BLaER1 treated with 17β-estradiol and CSF1 and Interleukin-3, amounts not matched to agents 10 nM and 100 nM (cell line): ENCODE measurements around the gene CPM.

Source experiments
- H3K27ac ChIP-seq, 11 experiments: shearing (Covaris generic); formaldehyde crosslinking; 2 replicates each; pipeline ENCODE4 v1.8.1; 2022
- H3K27me3 ChIP-seq, 11 experiments: shearing (Covaris generic); formaldehyde crosslinking; 2 replicates each; pipeline ENCODE4 v1.8.1; 2022
- H3K36me3 ChIP-seq, 11 experiments: shearing (Covaris generic); formaldehyde crosslinking; 2 replicates each; pipeline ENCODE4 v1.8.1; 2022
- H3K4me1 ChIP-seq, 10 experiments: shearing (Covaris generic); formaldehyde crosslinking; 2 replicates each; pipeline ENCODE4 v1.8.1; 2022
- H3K4me2 ChIP-seq, 11 experiments: shearing (Covaris generic); formaldehyde crosslinking; 2 replicates each; pipeline ENCODE4 v1.8.1; 2022
- H3K4me3 ChIP-seq, 10 experiments: shearing (Covaris generic); formaldehyde crosslinking; 2 replicates each; pipeline ENCODE4 v1.8.1; 2022
- H3K9ac ChIP-seq, 11 experiments: shearing (Covaris generic); formaldehyde crosslinking; 2 replicates each; pipeline ENCODE4 v1.8.1; 2022
- H3K9me3 ChIP-seq, 11 experiments: shearing (Covaris generic); formaldehyde crosslinking; replicated peaks in 1 of 11; 2 replicates each; pipeline ENCODE4 v1.8.1; 2022
- H4K20me1 ChIP-seq, 11 experiments: shearing (Covaris generic); formaldehyde crosslinking; 2 replicates each; pipeline ENCODE4 v1.8.1; 2022
- Cebpa-rat ChIP-seq, 11 experiments: shearing (Covaris generic); IDR thresholded peaks; 2 replicates each; pipeline ENCODE4 v1.8.1; 2022

CPM gene

DNA sequence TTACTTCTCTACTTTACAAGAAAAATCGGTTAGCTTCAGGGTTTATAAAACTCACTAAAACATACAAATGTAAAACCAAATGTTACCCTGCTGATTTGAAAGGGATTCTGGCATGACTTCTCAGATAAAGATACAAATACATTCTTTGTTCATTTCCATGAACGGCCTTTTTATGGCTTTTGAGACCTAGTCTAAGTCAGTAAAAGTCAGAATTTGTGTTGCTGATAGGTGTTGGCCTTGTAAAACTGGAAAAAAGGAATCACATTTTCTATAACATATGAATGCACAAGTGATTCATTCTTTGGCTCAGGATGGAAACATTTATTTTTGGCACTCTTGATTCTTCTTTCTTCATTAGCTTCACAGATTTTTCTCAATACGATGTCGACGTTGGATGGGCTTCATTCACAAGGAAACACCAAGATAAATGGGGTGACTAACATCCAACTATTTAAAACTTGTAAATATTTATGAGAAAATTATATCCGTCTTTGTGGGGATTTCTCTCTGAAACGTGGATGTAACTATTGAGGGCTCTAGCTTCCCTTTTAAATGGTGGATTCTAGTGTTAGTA, 27.0 kb upstream of the CPM start:
- Histone ChIP-seq H3K9me3 (peaks cover 28 to 74% (median 54%) of the 10 kb centered on the region in 11 experiments), H3K27ac (no peak overlapping the region; a peak in 2 of 22 replicates), H3K4me2 (peak overlapping the region in 2 of 11 experiments; percentile 54 to 70; a peak in 5 of 22 replicates), H3K27me3 (no peaks in the 10 kb centered on the region), H3K9ac (no peak overlapping the region), H3K4me3 (no peak overlapping the region), H3K36me3 (peaks cover 0 to 10% (median 0%) of the 10 kb centered on the region in 11 experiments; a peak in 4 of 22 replicates), H4K20me1 (no peaks in the 10 kb centered on the region), H3K4me1 (peaks cover 11 to 58% (median 16%) of the 10 kb centered on the region in 10 experiments)
- TF ChIP-seq Cebpa-rat (IDR thresholded peaks at IDR 0.05): no peak

DNA sequence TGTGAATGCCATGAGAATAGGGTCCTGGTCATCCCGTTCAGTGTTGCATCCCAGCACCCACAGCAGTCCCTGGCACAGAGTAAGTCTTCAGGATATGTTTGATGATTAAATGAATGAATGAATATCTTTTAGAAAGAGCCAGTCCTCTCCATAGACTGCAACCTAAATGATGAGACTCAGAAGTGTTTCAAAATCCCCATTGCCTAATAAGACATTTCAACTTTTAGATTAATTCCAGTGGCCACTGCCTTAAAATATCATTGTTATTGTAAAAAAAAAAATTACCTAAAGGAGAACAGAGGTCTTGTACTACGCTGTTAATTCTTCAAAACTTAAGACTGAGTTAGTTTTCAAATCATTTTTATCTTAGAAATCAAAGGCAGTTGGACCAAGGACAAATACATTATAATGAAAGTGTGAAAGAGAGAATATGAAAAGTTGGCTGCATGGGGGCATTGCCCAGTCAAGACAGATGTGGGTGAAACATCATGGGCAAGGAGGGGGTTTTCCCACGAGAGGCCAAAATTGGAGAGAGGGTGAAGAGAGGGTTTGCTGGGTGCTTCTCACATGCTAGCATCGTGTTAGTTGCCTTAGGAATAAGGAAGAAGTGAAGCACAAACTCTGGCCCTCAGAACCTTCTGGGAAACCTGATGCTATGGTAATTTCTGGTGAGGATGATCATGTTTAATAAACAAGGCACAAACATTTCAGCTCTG, 26.3 kb upstream of the CPM start:
- Histone ChIP-seq H3K9me3 (peaks cover 22 to 75% (median 52%) of the 10 kb centered on the region in 11 experiments), H3K4me1 (peaks cover 11 to 53% (median 16%) of the 10 kb centered on the region in 10 experiments), H3K36me3 (peaks cover 0 to 10% (median 0%) of the 10 kb centered on the region in 11 experiments; a peak in 4 of 22 replicates), H3K27ac (peak overlapping the region in 9 of 11 experiments; percentile 19 to 75 (median 44); a peak in 9 of 22 replicates), H3K4me3 (no peak overlapping the region), H3K4me2 (peak overlapping the region; percentile 54 to 75 (median 64); a peak in 21 of 22 replicates), H3K27me3 (no peaks in the 10 kb centered on the region), H4K20me1 (no peaks in the 10 kb centered on the region), H3K9ac (no peak overlapping the region)
- TF ChIP-seq Cebpa-rat (IDR thresholded peaks at IDR 0.05): no peak

DNA sequence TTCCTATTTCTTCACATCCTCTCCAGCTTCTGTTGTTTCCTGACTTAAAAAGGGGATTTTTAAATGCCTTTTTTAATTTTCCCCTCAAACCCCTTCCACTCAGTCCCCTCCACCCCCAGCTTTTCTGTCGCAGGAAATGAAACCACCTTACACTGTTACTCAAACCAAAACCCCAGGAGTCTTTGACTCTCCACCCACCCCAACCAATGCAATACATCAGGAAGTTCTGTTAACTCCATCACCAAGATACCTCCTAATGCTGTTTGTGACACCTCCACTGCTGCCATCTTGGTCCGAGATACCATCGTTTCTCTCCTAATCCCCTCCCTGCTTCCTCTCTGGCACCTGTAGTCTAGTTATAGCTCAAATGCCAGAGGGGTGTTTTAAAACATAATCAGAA, 25.4 kb upstream of the CPM start:
- peaks cover 11 to 53% (median 16%) of the 10 kb centered on the region in 10 experiments for H3K4me1 ChIP-seq
- H3K27me3 ChIP-seq: no peaks in the 10 kb centered on the region
- peak overlapping the region in 2 of 10 experiments; percentile 18 to 20; a peak in 2 of 20 replicates for H3K4me3 ChIP-seq
- peak overlapping the region in 3 of 11 experiments; percentile 8 to 30 (median 26); a peak in 3 of 22 replicates for H3K9ac ChIP-seq
- peaks cover 19 to 72% (median 51%) of the 10 kb centered on the region in 11 experiments for H3K9me3 ChIP-seq
- H3K36me3 ChIP-seq: peaks cover 0 to 10% (median 0%) of the 10 kb centered on the region in 11 experiments; a peak in 4 of 22 replicates
- no peaks in the 10 kb centered on the region for H4K20me1 ChIP-seq
- peak overlapping the region; percentile 54 to 75 (median 64) for H3K4me2 ChIP-seq
- TF ChIP-seq Cebpa-rat (IDR thresholded peaks at IDR 0.05): no peak; a peak in 1 of 22 replicates
- peak overlapping the region in 10 of 11 experiments; percentile 19 to 75 (median 42); a peak in 16 of 22 replicates for H3K27ac ChIP-seq

DNA sequence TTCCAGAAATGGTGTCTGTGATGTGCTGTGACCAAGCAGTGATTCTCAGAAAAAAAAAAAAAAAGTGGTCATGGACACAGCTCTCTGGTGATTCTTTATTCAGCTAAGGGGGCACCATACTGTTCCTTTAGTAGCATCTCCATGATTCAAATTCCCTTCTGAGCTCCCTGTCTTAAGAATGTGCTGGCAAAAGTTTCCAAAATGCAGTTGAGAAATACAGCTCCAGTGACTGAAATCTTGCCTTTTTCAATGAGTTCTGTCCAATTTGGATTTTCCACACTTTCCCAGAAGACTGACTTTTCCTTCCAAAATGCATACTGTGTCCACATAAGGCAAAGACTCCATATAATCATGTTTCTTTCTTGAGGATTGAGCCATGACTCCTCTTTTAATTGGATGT, 24.3 kb upstream of the CPM start:
- Histone ChIP-seq H3K9me3 (peaks cover 19 to 69% (median 50%) of the 10 kb centered on the region in 11 experiments), H3K4me3 (no peak overlapping the region), H4K20me1 (no peaks in the 10 kb centered on the region), H3K9ac (no peak overlapping the region), H3K4me2 (no peak overlapping the region), H3K4me1 (peaks cover 9 to 53% (median 16%) of the 10 kb centered on the region in 10 experiments), H3K27ac (peak overlapping the region in 1 of 11 experiments; percentile 4; a peak in 1 of 22 replicates), H3K27me3 (no peaks in the 10 kb centered on the region), H3K36me3 (peaks cover 0 to 10% (median 0%) of the 10 kb centered on the region in 11 experiments; a peak in 4 of 22 replicates)
- TF ChIP-seq Cebpa-rat (IDR thresholded peaks at IDR 0.05): no peak

DNA sequence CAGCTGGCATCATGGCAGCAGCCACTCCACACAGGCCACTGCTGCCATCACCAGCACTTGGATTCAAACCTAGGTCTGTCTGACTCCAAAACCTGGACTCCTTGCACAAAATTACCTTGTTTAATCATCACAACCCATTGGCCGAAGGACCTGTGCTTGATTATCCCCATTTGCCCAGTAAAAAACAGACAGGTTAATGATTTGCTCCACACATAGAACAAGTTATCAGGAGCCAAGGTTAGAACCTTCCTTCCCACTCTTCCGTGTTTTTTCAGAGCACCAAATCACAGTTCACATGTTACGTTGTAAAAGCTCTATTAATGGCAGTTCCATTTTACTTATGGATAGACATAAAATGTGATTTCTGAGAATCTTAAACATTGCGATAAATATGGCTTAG, 23.5 kb upstream of the CPM start:
- H3K27me3 ChIP-seq: no peaks in the 10 kb centered on the region
- no peak overlapping the region for H3K4me3 ChIP-seq
- TF ChIP-seq Cebpa-rat (IDR thresholded peaks at IDR 0.05): no peak
- H3K4me2 ChIP-seq: no peak overlapping the region
- no peak overlapping the region for H3K27ac ChIP-seq
- peaks cover 19 to 62% (median 46%) of the 10 kb centered on the region in 11 experiments for H3K9me3 ChIP-seq
- H3K4me1 ChIP-seq: peaks cover 11 to 57% (median 17%) of the 10 kb centered on the region in 10 experiments
- H4K20me1 ChIP-seq: no peaks in the 10 kb centered on the region
- no peak overlapping the region for H3K9ac ChIP-seq
- H3K36me3 ChIP-seq: peaks cover 0 to 10% (median 0%) of the 10 kb centered on the region in 11 experiments; a peak in 4 of 22 replicates

DNA sequence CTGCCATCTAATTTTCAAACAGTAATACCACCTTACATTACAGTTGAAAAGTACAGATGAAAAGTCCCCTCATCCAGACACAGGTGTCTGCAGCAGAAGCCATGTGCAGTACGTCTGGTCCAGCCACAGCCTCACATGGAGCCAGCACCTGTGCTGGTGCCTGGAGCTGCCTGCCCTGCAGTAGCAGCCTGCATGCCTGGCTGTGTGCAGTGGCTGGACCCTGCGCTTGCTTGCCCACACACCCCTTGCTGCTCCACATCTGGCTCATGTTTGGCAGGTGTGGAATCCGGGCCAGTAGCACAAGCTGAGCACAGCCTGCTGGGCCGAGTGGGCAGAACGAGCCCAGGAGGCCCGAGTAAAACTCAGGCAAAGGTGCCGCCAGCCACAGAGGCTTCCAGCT, 21.8 kb upstream of the CPM start:
- no peak overlapping the region for H3K27ac ChIP-seq
- no peaks in the 10 kb centered on the region for H3K27me3 ChIP-seq
- no peak overlapping the region for H3K4me3 ChIP-seq
- TF ChIP-seq Cebpa-rat (IDR thresholded peaks at IDR 0.05): no peak
- H3K9ac ChIP-seq: no peak overlapping the region
- H3K36me3 ChIP-seq: peaks cover 0 to 10% (median 0%) of the 10 kb centered on the region in 11 experiments; a peak in 4 of 22 replicates
- peaks cover 11 to 60% (median 18%) of the 10 kb centered on the region in 10 experiments for H3K4me1 ChIP-seq
- H3K9me3 ChIP-seq: peaks cover 19 to 45% (median 36%) of the 10 kb centered on the region in 11 experiments
- H4K20me1 ChIP-seq: no peaks in the 10 kb centered on the region
- H3K4me2 ChIP-seq: no peak overlapping the region

DNA sequence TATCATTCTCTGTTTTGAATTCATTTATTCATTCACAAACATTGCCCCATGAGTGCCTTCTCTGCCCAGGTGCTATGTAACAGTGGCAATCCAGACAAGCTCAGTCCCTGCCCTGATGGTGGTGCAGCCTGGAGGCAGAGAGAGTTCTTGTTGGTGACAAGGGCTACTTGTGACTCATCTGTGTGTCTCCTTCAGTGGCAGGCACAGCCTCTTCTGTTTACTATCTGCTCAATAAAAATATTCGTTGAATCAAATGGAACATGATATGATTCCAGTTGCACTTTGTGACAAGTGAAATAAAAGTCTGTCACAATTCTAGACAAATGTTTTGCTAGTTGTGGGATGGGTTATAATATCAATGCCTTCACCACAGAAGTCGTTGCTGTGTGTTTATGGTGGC, 20.6 kb upstream of the CPM start:
- peaks cover 19 to 33% (median 29%) of the 10 kb centered on the region in 11 experiments for H3K9me3 ChIP-seq
- H3K36me3 ChIP-seq: peaks cover 0 to 10% (median 0%) of the 10 kb centered on the region in 11 experiments; a peak in 4 of 22 replicates
- H3K4me1 ChIP-seq: peaks cover 3 to 47% (median 11%) of the 10 kb centered on the region in 10 experiments

DNA sequence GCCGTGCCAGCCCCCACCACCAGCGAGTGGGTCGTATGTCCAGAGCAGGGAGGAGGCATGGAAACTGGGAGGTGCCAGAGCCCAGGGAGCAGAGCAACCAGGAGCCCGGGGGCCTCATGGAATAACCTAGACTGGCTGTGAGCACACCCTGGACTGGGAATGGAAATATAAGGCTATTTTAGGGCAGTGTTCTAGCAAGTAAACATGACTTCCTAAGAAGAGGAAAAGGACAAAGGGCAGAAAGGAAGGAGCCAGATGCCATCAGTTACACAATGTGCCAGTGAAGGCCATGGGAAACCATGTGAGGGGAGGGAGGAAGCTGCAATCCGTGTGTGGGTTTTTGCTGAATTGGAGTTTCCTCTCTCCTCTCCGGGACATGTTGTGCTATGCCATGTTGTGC, 18.7 kb upstream of the CPM start:
- Histone ChIP-seq H3K27me3 (no peaks in the 10 kb centered on the region), H3K27ac (peak overlapping the region in 3 of 11 experiments; percentile 30 to 63 (median 57); a peak in 4 of 22 replicates), H3K4me3 (no peak overlapping the region), H4K20me1 (no peaks in the 10 kb centered on the region), H3K36me3 (peaks cover 0 to 10% (median 0%) of the 10 kb centered on the region in 11 experiments; a peak in 4 of 22 replicates), H3K9ac (no peak overlapping the region), H3K4me1 (peaks cover 0 to 42% (median 7%) of the 10 kb centered on the region in 10 experiments; a peak in 9 of 20 replicates), H3K4me2 (peak overlapping the region in 6 of 11 experiments; percentile 0 to 74 (median 60); a peak in 12 of 22 replicates), H3K9me3 (peaks cover 15 to 21% (median 20%) of the 10 kb centered on the region in 11 experiments)
- 0 out of 22 replicates have a peak, but pooled peaks of 2 of the 11 experiments have one; percentile 17 to 35 for TF ChIP-seq Cebpa-rat (IDR thresholded peaks at IDR 0.05)

More for the DNA sequence above, 20.6 kb upstream of the CPM start:
- Histone ChIP-seq H3K4me3 (no peak overlapping the region), H3K27me3 (no peaks in the 10 kb centered on the region), H3K4me2 (peak overlapping the region in 3 of 11 experiments; percentile 3 to 74 (median 72); a peak in 5 of 22 replicates), H3K9ac (no peak overlapping the region), H3K27ac (no peak overlapping the region), H4K20me1 (no peaks in the 10 kb centered on the region)
- TF ChIP-seq Cebpa-rat (IDR thresholded peaks at IDR 0.05): no peak
